ENCODE measurements around the gene SLC2A10. TPM values are rescaled to one million over a fixed set of nuclear protein-coding genes. Genes with fewer than 3 reads are reported as not detected.

Gene SLC2A10
- total and polyA plus RNA-seq, 2 experiments from 2014 or later = 4.9 to 14.6 TPM

DNA sequence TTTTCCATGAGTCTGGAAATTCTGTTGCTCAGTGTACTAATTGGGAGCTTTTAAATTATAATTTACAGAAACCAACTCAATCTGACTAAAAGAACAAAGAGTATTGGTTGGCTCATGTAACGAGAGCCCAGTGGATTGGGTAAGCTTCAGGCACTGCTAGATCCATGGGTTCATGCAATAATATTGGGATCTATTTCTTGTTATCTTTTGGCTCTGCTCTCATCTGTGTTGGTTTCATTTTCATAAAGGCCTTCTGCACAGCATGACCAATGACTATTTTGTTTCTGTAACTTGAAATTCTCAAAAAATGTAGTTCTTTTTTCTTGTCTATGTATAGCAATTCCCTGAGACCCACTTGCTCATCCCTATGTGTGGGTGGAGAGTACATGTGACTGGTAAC, 12.0 kb downstream of the SLC2A10 start (continued):
- TF ChIP-seq, protein P1, sequence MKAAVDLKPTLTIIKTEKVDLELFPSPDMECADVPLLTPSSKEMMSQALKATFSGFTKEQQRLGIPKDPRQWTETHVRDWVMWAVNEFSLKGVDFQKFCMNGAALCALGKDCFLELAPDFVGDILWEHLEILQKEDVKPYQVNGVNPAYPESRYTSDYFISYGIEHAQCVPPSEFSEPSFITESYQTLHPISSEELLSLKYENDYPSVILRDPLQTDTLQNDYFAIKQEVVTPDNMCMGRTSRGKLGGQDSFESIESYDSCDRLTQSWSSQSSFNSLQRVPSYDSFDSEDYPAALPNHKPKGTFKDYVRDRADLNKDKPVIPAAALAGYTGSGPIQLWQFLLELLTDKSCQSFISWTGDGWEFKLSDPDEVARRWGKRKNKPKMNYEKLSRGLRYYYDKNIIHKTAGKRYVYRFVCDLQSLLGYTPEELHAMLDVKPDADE (IDR thresholded peaks at IDR 0.05) = no peak

DNA sequence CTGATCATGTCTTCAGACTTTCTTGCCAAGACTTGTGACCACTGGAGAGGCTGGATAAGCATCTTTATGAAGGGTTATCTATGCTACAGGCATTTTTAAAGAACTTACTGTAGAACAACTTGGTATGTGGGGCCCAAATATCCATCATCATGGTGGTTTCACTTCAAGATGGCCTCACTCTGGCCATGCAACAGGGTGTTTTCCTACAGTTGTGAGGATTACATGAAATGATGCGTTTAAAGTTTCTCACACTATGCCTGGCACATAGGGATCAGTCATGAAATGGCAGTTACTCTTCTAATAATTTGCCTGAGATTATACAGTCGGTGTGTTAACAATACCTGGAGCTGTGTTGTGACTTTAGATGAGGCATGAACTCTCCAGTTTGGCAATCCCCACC, 13.0 kb downstream of the SLC2A10 start:
- H3K4me3 Mint-ChIP-seq = no peak overlapping the region
- H3K27me3 ChIP-seq (ENCODE audit: insufficient read depth) = no peaks in the 10 kb centered on the region
- TF ChIP-seq, protein P2, sequence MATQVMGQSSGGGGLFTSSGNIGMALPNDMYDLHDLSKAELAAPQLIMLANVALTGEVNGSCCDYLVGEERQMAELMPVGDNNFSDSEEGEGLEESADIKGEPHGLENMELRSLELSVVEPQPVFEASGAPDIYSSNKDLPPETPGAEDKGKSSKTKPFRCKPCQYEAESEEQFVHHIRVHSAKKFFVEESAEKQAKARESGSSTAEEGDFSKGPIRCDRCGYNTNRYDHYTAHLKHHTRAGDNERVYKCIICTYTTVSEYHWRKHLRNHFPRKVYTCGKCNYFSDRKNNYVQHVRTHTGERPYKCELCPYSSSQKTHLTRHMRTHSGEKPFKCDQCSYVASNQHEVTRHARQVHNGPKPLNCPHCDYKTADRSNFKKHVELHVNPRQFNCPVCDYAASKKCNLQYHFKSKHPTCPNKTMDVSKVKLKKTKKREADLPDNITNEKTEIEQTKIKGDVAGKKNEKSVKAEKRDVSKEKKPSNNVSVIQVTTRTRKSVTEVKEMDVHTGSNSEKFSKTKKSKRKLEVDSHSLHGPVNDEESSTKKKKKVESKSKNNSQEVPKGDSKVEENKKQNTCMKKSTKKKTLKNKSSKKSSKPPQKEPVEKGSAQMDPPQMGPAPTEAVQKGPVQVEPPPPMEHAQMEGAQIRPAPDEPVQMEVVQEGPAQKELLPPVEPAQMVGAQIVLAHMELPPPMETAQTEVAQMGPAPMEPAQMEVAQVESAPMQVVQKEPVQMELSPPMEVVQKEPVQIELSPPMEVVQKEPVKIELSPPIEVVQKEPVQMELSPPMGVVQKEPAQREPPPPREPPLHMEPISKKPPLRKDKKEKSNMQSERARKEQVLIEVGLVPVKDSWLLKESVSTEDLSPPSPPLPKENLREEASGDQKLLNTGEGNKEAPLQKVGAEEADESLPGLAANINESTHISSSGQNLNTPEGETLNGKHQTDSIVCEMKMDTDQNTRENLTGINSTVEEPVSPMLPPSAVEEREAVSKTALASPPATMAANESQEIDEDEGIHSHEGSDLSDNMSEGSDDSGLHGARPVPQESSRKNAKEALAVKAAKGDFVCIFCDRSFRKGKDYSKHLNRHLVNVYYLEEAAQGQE (IDR thresholded peaks at IDR 0.05; ENCODE audit: unreplicated experiment) = no peak
- TF ChIP-seq, protein P3, sequence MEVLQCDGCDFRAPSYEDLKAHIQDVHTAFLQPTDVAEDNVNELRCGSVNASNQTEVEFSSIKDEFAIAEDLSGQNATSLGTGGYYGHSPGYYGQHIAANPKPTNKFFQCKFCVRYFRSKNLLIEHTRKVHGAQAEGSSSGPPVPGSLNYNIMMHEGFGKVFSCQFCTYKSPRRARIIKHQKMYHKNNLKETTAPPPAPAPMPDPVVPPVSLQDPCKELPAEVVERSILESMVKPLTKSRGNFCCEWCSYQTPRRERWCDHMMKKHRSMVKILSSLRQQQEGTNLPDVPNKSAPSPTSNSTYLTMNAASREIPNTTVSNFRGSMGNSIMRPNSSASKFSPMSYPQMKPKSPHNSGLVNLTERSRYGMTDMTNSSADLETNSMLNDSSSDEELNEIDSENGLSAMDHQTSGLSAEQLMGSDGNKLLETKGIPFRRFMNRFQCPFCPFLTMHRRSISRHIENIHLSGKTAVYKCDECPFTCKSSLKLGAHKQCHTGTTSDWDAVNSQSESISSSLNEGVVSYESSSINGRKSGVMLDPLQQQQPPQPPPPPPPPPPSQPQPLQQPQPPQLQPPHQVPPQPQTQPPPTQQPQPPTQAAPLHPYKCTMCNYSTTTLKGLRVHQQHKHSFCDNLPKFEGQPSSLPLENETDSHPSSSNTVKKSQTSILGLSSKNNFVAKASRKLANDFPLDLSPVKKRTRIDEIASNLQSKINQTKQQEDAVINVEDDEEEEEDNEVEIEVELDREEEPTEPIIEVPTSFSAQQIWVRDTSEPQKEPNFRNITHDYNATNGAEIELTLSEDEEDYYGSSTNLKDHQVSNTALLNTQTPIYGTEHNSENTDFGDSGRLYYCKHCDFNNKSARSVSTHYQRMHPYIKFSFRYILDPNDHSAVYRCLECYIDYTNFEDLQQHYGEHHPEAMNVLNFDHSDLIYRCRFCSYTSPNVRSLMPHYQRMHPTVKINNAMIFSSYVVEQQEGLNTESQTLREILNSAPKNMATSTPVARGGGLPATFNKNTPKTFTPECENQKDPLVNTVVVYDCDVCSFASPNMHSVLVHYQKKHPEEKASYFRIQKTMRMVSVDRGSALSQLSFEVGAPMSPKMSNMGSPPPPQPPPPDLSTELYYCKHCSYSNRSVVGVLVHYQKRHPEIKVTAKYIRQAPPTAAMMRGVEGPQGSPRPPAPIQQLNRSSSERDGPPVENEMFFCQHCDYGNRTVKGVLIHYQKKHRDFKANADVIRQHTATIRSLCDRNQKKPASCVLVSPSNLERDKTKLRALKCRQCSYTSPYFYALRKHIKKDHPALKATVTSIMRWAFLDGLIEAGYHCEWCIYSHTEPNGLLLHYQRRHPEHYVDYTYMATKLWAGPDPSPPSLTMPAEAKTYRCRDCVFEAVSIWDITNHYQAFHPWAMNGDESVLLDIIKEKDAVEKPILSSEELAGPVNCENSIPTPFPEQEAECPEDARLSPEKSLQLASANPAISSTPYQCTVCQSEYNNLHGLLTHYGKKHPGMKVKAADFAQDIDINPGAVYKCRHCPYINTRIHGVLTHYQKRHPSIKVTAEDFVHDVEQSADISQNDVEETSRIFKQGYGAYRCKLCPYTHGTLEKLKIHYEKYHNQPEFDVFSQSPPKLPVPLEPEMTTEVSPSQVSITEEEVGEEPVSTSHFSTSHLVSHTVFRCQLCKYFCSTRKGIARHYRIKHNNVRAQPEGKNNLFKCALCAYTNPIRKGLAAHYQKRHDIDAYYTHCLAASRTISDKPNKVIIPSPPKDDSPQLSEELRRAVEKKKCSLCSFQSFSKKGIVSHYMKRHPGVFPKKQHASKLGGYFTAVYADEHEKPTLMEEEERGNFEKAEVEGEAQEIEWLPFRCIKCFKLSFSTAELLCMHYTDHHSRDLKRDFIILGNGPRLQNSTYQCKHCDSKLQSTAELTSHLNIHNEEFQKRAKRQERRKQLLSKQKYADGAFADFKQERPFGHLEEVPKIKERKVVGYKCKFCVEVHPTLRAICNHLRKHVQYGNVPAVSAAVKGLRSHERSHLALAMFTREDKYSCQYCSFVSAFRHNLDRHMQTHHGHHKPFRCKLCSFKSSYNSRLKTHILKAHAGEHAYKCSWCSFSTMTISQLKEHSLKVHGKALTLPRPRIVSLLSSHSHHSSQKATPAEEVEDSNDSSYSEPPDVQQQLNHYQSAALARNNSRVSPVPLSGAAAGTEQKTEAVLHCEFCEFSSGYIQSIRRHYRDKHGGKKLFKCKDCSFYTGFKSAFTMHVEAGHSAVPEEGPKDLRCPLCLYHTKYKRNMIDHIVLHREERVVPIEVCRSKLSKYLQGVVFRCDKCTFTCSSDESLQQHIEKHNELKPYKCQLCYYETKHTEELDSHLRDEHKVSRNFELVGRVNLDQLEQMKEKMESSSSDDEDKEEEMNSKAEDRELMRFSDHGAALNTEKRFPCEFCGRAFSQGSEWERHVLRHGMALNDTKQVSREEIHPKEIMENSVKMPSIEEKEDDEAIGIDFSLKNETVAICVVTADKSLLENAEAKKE (CRISPR knock-in tag; IDR thresholded peaks at IDR 0.05) = no peak
- TF ChIP-seq, protein P4, sequence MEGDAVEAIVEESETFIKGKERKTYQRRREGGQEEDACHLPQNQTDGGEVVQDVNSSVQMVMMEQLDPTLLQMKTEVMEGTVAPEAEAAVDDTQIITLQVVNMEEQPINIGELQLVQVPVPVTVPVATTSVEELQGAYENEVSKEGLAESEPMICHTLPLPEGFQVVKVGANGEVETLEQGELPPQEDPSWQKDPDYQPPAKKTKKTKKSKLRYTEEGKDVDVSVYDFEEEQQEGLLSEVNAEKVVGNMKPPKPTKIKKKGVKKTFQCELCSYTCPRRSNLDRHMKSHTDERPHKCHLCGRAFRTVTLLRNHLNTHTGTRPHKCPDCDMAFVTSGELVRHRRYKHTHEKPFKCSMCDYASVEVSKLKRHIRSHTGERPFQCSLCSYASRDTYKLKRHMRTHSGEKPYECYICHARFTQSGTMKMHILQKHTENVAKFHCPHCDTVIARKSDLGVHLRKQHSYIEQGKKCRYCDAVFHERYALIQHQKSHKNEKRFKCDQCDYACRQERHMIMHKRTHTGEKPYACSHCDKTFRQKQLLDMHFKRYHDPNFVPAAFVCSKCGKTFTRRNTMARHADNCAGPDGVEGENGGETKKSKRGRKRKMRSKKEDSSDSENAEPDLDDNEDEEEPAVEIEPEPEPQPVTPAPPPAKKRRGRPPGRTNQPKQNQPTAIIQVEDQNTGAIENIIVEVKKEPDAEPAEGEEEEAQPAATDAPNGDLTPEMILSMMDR (conservative IDR thresholded peaks at IDR 0.05; ENCODE audit: low read depth in 2 of 2) = no peak
- TF ChIP-seq ZNF114 (CRISPR knock-in tag; IDR thresholded peaks at IDR 0.05) (no peak), ZNF331 (CRISPR knock-in tag; IDR thresholded peaks at IDR 0.05; ENCODE audit: low read depth) (no peak), EZH2 (IDR thresholded peaks at IDR 0.05; ENCODE audit: low read depth, unreplicated experiment) (no peak), CREB1 (CRISPR knock-in tag; IDR thresholded peaks at IDR 0.05; ENCODE audit: low read depth) (no peak), POLR2AphosphoS5 (IDR thresholded peaks at IDR 0.05; ENCODE audit: low read depth) (no peak), NANOG (IDR thresholded peaks at IDR 0.05; ENCODE audit: borderline replicate concordance) (no peak), EZH2phosphoT487 (IDR thresholded peaks at IDR 0.05; ENCODE audit: unreplicated experiment) (no peak), STAT1 (IDR thresholded peaks at IDR 0.05; ENCODE audit: unreplicated experiment) (no peak)
- TF ChIP-seq, protein P1 (IDR thresholded peaks at IDR 0.05) = no peak

More for the DNA sequence above, 13.0 kb downstream of the SLC2A10 start:
- Histone ChIP-seq H3K27ac (ENCODE audit: low read depth) (no peak overlapping the region), H3K4me1 (ENCODE audit: insufficient read depth) (no peaks in the 10 kb centered on the region), H3K4me3 (no peak overlapping the region), H3K9me2 (ENCODE audit: insufficient read depth) (peaks cover 12% of the 10 kb centered on the region; the same call in 1 of the 2 replicates), H4K20me1 (replicated peaks; ENCODE audit: insufficient read depth) (no peaks in the 10 kb centered on the region), H3K79me2 (replicated peaks; ENCODE audit: insufficient read depth) (no peaks in the 10 kb centered on the region), H3K36me3 (ENCODE audit: insufficient read depth) (0 out of 2 replicates have a peak, but pooled peaks cover 2% of the 10 kb centered on the region), H2AFZ (no peak overlapping the region), H3F3A (replicated peaks; ENCODE audit: low read depth) (no peaks in the 10 kb centered on the region), H3K4me2 (no peak overlapping the region)
- Mint-ChIP-seq H3K4me1 (no peaks in the 10 kb centered on the region), H3K9me3 (peaks cover 15% of the 10 kb centered on the region; the same call in 2 of the 3 replicates), H3K27ac (no peak overlapping the region), H3K27me3 (ENCODE audit: insufficient read depth, low read depth, poor library complexity) (peaks cover 4% of the 10 kb centered on the region), H3K36me3 (ENCODE audit: low read depth) (peaks cover 26% of the 10 kb centered on the region)
- no peak for DNase-seq (ENCODE audit: low spot score)
- ATAC-seq = no peak

All from GM23338 (cell line).